H1 (cell line): Measurements from ENCODE around the gene TRMT10C.

Experiments used
- CHD2 ChIP-seq: IDR thresholded peaks from 2 replicates; pipeline ENCODE4 v1.6.1; 2012; ENCODE audit warnings: low read length, improper control_type of control experiment
- CTCF ChIP-seq, 3 experiments: IDR thresholded peaks; 1 replicate in 2 of 3; 2 replicates in 1 of 3; pipeline versions ENCODE4 v1.5.1 to v1.6.1; 2011; ENCODE audit warnings: low read length in 3 of 3, mild to moderate bottlenecking in 3 of 3, inconsistent platforms in 2 of 3, low read depth in 1 of 3, moderate library complexity in 1 of 3; ENCODE audit not compliant: insufficient read depth in 1 of 3; ENCODE audit errors: control extremely low read depth in 1 of 3
- EZH2 ChIP-seq: fragments of 200-600 bp; sonication (generic); IDR thresholded peaks from 2 replicates; pipeline ENCODE4 v1.7.1; 2012; ENCODE audit warnings: low read depth, mild to moderate bottlenecking, moderate library complexity, low read length, inconsistent platforms; ENCODE audit not compliant: severe bottlenecking
- POLR2A ChIP-seq, 2 experiments: IDR thresholded peaks; 1 replicate in 1 of 2; 2 replicates in 1 of 2; pipeline ENCODE4 v1.6.1; 2011; ENCODE audit warnings: low read depth in 2 of 2, low read length in 2 of 2, mild to moderate bottlenecking in 2 of 2; ENCODE audit errors: control extremely low read depth in 1 of 2
- TF ChIP-seq, protein P1 (sequence below): IDR thresholded peaks from 2 replicates; pipeline ENCODE4 v1.6.1; 2012; ENCODE audit warnings: inconsistent platforms

GRCh38 chr3:101615525-101615924 is 53.9 kb downstream of the TRMT10C start:
- TF ChIP-seq CTCF (IDR thresholded peaks at IDR 0.05; ENCODE audit: control extremely low read depth in 1 of 3, insufficient read depth in 1 of 3, low read depth in 1 of 3, low read length in 3 of 3) = no peak
- no peak for TF ChIP-seq CHD2
- TF ChIP-seq POLR2A (IDR thresholded peaks at IDR 0.05; ENCODE audit: control extremely low read depth in 1 of 2, low read depth in 2 of 2, low read length in 2 of 2) = no peak
- TF ChIP-seq, protein P1, sequence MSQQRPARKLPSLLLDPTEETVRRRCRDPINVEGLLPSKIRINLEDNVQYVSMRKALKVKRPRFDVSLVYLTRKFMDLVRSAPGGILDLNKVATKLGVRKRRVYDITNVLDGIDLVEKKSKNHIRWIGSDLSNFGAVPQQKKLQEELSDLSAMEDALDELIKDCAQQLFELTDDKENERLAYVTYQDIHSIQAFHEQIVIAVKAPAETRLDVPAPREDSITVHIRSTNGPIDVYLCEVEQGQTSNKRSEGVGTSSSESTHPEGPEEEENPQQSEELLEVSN = no peak
- no peak for TF ChIP-seq EZH2
